NB4 (cell line): Measurements from ENCODE around the gene HAVCR1.
"Not testable (repeated sequence)": the region's sequence is repeated elsewhere in the genome, so short reads cannot be mapped to it uniquely, and the experiment has no call there.

Experiments
- CTCF ChIP-seq: IDR thresholded peaks from one replicate; pipeline ENCODE4 v1.5.1; 2012; ENCODE audit warnings: low read depth, low read length
- MAX ChIP-seq: IDR thresholded peaks from 2 replicates; pipeline ENCODE4 v1.6.1; 2011; ENCODE audit warnings: low read depth, low read length
- MYC ChIP-seq: IDR thresholded peaks from 2 replicates; pipeline ENCODE4 v1.6.1; 2011; ENCODE audit warnings: low read depth, low read length
- POLR2A ChIP-seq: IDR thresholded peaks from 2 replicates; pipeline ENCODE4 v1.6.1; 2011; ENCODE audit warnings: mild to moderate bottlenecking; ENCODE audit not compliant: insufficient read length; ENCODE audit errors: extremely low read depth

GRCh38 chr5:157027663-157028062 is 31.3 kb downstream of the HAVCR1 start:
- not testable (repeated sequence) for TF ChIP-seq MAX, CTCF, POLR2A, MYC
